K562 (cell line): ENCODE data around the gene PLEKHM1. TPM values are rescaled to one million over a fixed set of nuclear protein-coding genes. Genes with fewer than 3 reads are reported as not detected.

Experiments
- ARID1B ChIP-seq: fragments of 450-650 bp; IDR thresholded peaks from 2 replicates; pipeline ENCODE4 v1.6.1; 2016; ENCODE audit warnings: antibody characterized with exemption, mild to moderate bottlenecking, inconsistent platforms
- CHCHD3 ChIP-seq: fragments of 250-450 bp; sonication (Bioruptor Pico); IDR thresholded peaks from 2 replicates; pipeline ENCODE4 v2.1.2; 2022; ENCODE audit warnings: mild to moderate bottlenecking
- CXXC5 ChIP-seq: fragments of 250-450 bp; sonication (Bioruptor Pico); IDR thresholded peaks from 2 replicates; pipeline ENCODE4 v1.8.0; 2022; ENCODE audit warnings: inconsistent platforms, mild to moderate bottlenecking, moderate library complexity
- MTA1 ChIP-seq: fragments of 450-650 bp; IDR thresholded peaks from 2 replicates; pipeline ENCODE4 v1.6.1; 2017; ENCODE audit warnings: borderline replicate concordance
- NCOA2 ChIP-seq, 2 experiments: fragments of 450-650 bp; IDR thresholded peaks; 2 replicates each; pipeline ENCODE4 v1.6.1; 2018; ENCODE audit warnings: mild to moderate bottlenecking in 2 of 2, moderate library complexity in 1 of 2; ENCODE audit not compliant: partially characterized antibody in 2 of 2
- NFE2 ChIP-seq: IDR thresholded peaks from 2 replicates; pipeline ENCODE4 v1.6.1; 2014; ENCODE audit warnings: antibody characterized with exemption, low read depth
- SMARCE1 ChIP-seq: fragments of 450-650 bp; IDR thresholded peaks from 2 replicates; pipeline ENCODE4 v1.7.1; 2016; ENCODE audit warnings: mild to moderate bottlenecking
- TBP ChIP-seq: optimal IDR thresholded peaks from 2 replicates; pipeline ENCODE3; 2011; ENCODE audit warnings: low read depth, low read length, improper control_type of control experiment
- YY1 ChIP-seq, 3 experiments: IDR thresholded peaks; 2 replicates each; pipeline ENCODE4 v1.6.1; 2011; ENCODE audit warnings: low read length in 2 of 3, mild to moderate bottlenecking in 2 of 3, moderate library complexity in 2 of 3, borderline replicate concordance in 1 of 3, control low read depth in 1 of 3, low read depth in 1 of 3; ENCODE audit not compliant: insufficient read depth in 3 of 3, insufficient replicate concordance in 2 of 3, control insufficient read depth in 1 of 3, insufficient read length in 1 of 3; ENCODE audit errors: extremely low read depth in 1 of 3
- polyA plus RNA-seq, 8 experiments: library from polyadenylated mRNA; depleted of rRNA in 4 of 8; stranded (reverse) in 5 of 8; unstranded in 3 of 8; fragments of >200 nt; fragmentation: Nextera tagmentation in 2 of 8; fragmentation: Illumina TruSeq in 1 of 8; extraction: Ambion mirVana in 2 of 8; extraction: Trizol in 1 of 8; gene quantifications; 2 replicates each; pipeline versions ENCODE4 v1.2.1 to v1.2.3, GENCODE V29; 2011 to 2014; ENCODE audit warnings: inconsistent platforms in 1 of 8, missing spikeins in 1 of 8
- total RNA-seq, 7 experiments: library from RNA; depleted of rRNA in 6 of 7; stranded (reverse); fragments of >200 nt in 6 of 7; fragmentation: Illumina TruSeq in 2 of 7; extraction: Trizol in 2 of 7; gene quantifications; 2 replicates each; pipeline versions ENCODE4 v1.2.1 to v1.2.3, GENCODE V29; 2011 to 2021; ENCODE audit warnings: low replicate concordance in 1 of 7
- TF ChIP-seq, protein P1 (sequence below): sonication (generic); formaldehyde crosslinking; IDR thresholded peaks from 2 replicates; pipeline ENCODE4 v1.8.0; 2022; ENCODE audit warnings: missing genetic modification reagents, mild to moderate bottlenecking, borderline replicate concordance
- TF ChIP-seq, protein P2 (sequence below): sonication (generic); formaldehyde crosslinking; IDR thresholded peaks from 2 replicates; pipeline ENCODE4 v1.8.0; 2022; ENCODE audit warnings: mild to moderate bottlenecking, missing genetic modification reagents
- TF ChIP-seq, protein P3 (sequence below), 2 experiments: fragments of 450-650 bp; IDR thresholded peaks; 2 replicates each; pipeline ENCODE4 v1.6.1; 2018; ENCODE audit warnings: mild to moderate bottlenecking in 2 of 2, low read depth in 1 of 2; ENCODE audit not compliant: partially characterized antibody in 2 of 2
- TF ChIP-seq, protein P4 (sequence below): fragments of 250-450 bp; sonication (Bioruptor Pico); IDR thresholded peaks from 2 replicates; pipeline ENCODE4 v1.4.0; 2020; ENCODE audit warnings: borderline replicate concordance
- TF ChIP-seq, protein P5 (sequence below): fragments of 450-650 bp; IDR thresholded peaks from 2 replicates; pipeline ENCODE4 v1.6.1; 2016; ENCODE audit warnings: borderline replicate concordance
- TF ChIP-seq, protein P6 (sequence below): sonication (generic); IDR thresholded peaks from 2 replicates; pipeline ENCODE4 v1.6.1; 2016

PLEKHM1 gene
- total and polyA plus RNA-seq, 9 of the 15 experiments (the other 6 are each of a cell fraction or from before 2014, with no cell fraction given) = 0.13 to 23.3 (median 5.7) TPM

DNA sequence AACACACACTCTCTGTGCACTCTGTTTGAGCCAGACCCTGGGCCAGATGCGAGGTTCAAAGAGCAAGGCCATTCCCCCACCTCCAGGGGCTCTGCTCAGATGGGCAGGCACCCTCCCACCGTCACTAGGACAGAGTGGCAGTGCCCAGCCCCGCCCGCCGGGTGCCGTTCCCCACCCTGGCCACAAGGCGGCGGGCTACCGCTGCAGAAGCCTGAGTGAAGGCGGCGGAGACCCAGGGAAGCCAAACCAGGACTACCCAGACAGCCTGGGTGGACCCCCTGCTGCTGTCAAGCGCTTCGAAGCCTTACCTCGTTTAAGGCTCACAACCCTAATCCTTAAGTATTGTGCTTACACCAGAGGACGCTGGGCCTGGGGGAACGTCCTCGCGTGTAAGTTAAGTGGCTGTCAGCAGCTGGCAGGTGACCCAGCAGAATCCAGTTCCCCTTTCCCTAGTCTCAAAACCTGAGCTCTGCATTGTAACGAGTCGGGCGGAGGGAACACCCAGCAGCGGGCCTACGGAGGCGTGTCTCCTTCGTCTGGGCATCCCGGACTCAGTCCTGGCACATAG, 62.4 kb downstream of the PLEKHM1 start (continued):
- TF ChIP-seq, protein P1, sequence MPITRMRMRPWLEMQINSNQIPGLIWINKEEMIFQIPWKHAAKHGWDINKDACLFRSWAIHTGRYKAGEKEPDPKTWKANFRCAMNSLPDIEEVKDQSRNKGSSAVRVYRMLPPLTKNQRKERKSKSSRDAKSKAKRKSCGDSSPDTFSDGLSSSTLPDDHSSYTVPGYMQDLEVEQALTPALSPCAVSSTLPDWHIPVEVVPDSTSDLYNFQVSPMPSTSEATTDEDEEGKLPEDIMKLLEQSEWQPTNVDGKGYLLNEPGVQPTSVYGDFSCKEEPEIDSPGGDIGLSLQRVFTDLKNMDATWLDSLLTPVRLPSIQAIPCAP (CRISPR knock-in tag) = no peak
- TF ChIP-seq, protein P2, sequence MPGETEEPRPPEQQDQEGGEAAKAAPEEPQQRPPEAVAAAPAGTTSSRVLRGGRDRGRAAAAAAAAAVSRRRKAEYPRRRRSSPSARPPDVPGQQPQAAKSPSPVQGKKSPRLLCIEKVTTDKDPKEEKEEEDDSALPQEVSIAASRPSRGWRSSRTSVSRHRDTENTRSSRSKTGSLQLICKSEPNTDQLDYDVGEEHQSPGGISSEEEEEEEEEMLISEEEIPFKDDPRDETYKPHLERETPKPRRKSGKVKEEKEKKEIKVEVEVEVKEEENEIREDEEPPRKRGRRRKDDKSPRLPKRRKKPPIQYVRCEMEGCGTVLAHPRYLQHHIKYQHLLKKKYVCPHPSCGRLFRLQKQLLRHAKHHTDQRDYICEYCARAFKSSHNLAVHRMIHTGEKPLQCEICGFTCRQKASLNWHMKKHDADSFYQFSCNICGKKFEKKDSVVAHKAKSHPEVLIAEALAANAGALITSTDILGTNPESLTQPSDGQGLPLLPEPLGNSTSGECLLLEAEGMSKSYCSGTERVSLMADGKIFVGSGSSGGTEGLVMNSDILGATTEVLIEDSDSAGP (CRISPR knock-in tag) = no peak
- TF ChIP-seq NFE2 (peak; percentile 83), MTA1 (no peak), SMARCE1 (peak; percentile 68), ARID1B (peak; percentile 60), TBP (no peak), NCOA2 (IDR thresholded peaks at IDR 0.05; ENCODE audit: partially characterized antibody in 2 of 2) (no peak), YY1 (IDR thresholded peaks at IDR 0.05; ENCODE audit: borderline replicate concordance in 1 of 3, control insufficient read depth in 1 of 3, extremely low read depth in 1 of 3, insufficient read depth in 3 of 3, insufficient read length in 1 of 3, insufficient replicate concordance in 2 of 3, low read depth in 1 of 3, low read length in 2 of 3) (peak in 1 of 3 experiments; percentile 52), CHCHD3 (CRISPR knock-in tag) (no peak), CXXC5 (CRISPR knock-in tag) (peak; percentile 53)
- TF ChIP-seq, protein P3, sequence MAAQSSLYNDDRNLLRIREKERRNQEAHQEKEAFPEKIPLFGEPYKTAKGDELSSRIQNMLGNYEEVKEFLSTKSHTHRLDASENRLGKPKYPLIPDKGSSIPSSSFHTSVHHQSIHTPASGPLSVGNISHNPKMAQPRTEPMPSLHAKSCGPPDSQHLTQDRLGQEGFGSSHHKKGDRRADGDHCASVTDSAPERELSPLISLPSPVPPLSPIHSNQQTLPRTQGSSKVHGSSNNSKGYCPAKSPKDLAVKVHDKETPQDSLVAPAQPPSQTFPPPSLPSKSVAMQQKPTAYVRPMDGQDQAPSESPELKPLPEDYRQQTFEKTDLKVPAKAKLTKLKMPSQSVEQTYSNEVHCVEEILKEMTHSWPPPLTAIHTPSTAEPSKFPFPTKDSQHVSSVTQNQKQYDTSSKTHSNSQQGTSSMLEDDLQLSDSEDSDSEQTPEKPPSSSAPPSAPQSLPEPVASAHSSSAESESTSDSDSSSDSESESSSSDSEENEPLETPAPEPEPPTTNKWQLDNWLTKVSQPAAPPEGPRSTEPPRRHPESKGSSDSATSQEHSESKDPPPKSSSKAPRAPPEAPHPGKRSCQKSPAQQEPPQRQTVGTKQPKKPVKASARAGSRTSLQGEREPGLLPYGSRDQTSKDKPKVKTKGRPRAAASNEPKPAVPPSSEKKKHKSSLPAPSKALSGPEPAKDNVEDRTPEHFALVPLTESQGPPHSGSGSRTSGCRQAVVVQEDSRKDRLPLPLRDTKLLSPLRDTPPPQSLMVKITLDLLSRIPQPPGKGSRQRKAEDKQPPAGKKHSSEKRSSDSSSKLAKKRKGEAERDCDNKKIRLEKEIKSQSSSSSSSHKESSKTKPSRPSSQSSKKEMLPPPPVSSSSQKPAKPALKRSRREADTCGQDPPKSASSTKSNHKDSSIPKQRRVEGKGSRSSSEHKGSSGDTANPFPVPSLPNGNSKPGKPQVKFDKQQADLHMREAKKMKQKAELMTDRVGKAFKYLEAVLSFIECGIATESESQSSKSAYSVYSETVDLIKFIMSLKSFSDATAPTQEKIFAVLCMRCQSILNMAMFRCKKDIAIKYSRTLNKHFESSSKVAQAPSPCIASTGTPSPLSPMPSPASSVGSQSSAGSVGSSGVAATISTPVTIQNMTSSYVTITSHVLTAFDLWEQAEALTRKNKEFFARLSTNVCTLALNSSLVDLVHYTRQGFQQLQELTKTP (IDR thresholded peaks at IDR 0.05; ENCODE audit: low read depth in 1 of 2, partially characterized antibody in 2 of 2) = no peak
- TF ChIP-seq, protein P4, sequence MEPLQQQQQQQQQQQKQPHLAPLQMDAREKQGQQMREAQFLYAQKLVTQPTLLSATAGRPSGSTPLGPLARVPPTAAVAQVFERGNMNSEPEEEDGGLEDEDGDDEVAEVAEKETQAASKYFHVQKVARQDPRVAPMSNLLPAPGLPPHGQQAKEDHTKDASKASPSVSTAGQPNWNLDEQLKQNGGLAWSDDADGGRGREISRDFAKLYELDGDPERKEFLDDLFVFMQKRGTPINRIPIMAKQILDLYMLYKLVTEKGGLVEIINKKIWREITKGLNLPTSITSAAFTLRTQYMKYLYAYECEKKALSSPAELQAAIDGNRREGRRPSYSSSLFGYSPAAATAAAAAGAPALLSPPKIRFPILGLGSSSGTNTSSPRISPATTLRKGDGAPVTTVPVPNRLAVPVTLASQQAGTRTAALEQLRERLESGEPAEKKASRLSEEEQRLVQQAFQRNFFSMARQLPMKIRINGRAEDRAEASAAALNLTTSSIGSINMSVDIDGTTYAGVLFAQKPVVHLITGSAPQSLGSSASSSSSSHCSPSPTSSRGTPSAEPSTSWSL (CRISPR knock-in tag) = no peak
- TF ChIP-seq, protein P5, sequence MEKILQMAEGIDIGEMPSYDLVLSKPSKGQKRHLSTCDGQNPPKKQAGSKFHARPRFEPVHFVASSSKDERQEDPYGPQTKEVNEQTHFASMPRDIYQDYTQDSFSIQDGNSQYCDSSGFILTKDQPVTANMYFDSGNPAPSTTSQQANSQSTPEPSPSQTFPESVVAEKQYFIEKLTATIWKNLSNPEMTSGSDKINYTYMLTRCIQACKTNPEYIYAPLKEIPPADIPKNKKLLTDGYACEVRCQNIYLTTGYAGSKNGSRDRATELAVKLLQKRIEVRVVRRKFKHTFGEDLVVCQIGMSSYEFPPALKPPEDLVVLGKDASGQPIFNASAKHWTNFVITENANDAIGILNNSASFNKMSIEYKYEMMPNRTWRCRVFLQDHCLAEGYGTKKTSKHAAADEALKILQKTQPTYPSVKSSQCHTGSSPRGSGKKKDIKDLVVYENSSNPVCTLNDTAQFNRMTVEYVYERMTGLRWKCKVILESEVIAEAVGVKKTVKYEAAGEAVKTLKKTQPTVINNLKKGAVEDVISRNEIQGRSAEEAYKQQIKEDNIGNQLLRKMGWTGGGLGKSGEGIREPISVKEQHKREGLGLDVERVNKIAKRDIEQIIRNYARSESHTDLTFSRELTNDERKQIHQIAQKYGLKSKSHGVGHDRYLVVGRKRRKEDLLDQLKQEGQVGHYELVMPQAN = peak; percentile 50; the same call in 1 of the 2 replicates
- TF ChIP-seq, protein P6, sequence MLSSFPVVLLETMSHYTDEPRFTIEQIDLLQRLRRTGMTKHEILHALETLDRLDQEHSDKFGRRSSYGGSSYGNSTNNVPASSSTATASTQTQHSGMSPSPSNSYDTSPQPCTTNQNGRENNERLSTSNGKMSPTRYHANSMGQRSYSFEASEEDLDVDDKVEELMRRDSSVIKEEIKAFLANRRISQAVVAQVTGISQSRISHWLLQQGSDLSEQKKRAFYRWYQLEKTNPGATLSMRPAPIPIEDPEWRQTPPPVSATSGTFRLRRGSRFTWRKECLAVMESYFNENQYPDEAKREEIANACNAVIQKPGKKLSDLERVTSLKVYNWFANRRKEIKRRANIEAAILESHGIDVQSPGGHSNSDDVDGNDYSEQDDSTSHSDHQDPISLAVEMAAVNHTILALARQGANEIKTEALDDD = peak; percentile 87
